ENCODE measurements around the gene TPST2.

Gene TPST2

DNA sequence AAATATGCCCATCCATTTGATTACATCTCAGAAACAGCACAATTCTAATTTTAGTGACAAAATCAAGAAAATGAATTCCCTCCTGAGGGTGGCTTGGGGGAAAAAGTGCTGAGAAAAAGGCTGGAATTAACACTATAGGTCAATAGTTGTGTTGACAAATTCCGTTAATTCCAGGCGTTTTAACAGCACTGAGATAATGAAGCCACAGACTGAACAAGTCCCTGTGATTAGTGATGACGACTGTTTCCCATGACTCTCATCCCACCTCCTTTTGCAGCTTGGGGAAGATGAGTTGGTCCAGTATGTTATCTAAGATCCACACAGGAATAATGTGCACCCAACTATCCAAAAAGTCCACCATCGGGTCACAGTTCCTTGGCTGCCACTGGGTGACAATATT, 93.5 kb downstream of the TPST2 start:
- no peak for DNase-seq (ENCODE audit: low spot score)

DNA sequence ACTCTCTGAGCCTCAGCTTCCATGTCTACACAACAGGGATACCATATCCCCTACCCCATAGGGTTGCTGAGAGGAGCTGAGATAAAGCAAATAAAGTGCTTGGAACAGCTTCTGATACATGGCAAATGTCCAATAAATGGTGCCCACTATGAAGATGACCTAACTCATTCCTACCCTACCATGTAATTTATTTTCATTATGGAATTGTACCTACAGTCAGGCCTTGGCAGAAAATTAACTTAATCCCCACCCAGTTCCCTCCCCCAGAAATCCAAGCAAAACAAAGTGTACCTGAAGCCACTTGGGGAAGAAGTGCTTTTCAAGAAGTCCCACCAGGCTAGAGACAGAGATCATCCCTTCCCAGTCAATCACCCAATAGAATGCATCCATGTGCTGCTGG, 95.4 kb downstream of the TPST2 start:
- DNase-seq (ENCODE audit: low spot score): no peak

- no peak for DNase-seq (ENCODE audit: low spot score)
Measured at GRCh38 chr22:26492220-26492619, 97.7 kb downstream of the TPST2 start.

DNA sequence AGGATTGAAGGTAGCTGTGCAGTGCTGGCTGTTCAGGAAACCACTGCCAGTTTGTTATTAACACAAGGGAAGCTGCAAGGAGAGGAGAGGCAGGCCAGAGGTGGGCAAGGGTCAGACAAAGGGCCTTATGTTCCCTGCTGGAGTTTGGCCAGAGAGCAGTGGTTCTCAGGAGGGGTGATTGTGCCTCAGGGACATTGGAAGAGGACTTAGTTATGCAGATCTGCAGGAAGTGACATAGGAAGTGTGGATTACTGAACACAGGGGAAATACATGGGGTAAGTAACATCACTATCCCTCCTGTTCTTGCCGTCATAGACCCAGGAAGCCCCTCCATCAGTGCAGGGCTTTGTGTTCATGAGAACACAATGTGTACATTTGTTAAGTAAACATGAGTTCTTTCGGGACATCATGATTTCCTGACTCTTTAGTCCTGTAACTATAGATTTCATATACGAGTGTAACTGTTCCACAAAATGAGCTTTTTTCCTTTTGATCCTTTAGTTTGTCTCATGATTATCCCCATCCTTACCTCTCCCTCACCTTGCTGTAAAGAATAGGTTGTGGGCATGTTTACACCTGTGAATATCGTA, 100.4 kb downstream of the TPST2 start:
- no peak for DNase-seq (ENCODE audit: low spot score)

- no peak for DNase-seq (ENCODE audit: low spot score)
Measured at GRCh38 chr22:26487996-26488395, 101.9 kb downstream of the TPST2 start.

DNA sequence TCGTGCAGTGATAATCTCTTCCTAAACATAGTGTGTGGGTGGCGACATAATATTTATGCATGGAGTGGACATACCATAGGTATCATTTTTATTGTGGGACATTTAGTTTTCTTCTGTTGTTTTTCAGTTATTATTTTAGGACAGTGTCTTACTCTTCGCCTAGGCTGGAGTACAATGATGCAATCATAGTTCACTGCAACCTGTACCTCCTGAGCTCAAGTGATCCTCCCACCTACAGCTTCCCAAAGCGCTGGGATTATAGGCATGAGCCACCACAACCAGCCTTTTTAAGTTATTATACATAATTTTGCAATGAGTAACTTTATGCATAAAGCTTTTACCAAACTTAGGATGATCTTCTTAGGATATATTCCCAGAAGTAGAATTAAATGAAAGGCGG, 103.5 kb downstream of the TPST2 start:
- DNase-seq (ENCODE audit: low spot score): no peak

GRCh38 chr22:26485806-26486390, 104.0 kb downstream of the TPST2 start:
- no peak for DNase-seq (ENCODE audit: low spot score)

GRCh38 chr22:26485013-26485412, 104.9 kb downstream of the TPST2 start:
- no peak for DNase-seq (ENCODE audit: low spot score)

GRCh38 chr22:26484360-26484706, 105.6 kb downstream of the TPST2 start:
- no peak for DNase-seq (ENCODE audit: low spot score)

GRCh38 chr22:26483439-26484359, 106.2 kb downstream of the TPST2 start, which contains the start of the genes HPS4 and SRRD:
Gene HPS4, minus strand, starts transcription at chr22:26483783. Its CDS starts 2,021 bp downstream, at chr22:26481762.
Gene SRRD, plus strand, starts transcription at chr22:26483877. Its CDS starts 14 bp downstream, at chr22:26483891.
- DNase-seq (ENCODE audit: low spot score): peak; percentile 79

GRCh38 chr22:26483043-26483438, 106.9 kb downstream of the TPST2 start:
- DNase-seq (ENCODE audit: low spot score): no peak

DNA sequence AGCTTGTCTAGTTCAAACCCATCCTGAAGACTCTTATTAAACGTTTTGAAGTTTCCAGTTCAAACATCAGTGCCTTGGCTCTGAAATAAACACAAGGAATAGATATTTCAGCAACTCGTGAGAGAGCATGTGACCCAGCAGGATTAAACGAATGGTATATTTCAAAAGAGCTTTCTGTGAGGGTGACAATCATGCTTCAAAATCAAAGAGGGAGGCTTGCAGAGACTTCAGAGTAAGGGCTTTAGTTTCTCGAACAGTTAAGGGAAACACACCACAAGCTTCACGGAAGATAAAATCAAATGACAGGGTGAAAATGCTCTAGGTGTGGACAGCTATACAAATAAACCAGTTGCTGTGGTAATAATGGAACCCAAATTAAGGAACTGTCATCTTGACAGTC, 107.8 kb downstream of the TPST2 start:
- DNase-seq (ENCODE audit: low spot score): no peak

GRCh38 chr22:26481694-26482093, 108.2 kb downstream of the TPST2 start:
- peak; percentile 25 for DNase-seq (ENCODE audit: low spot score)

GRCh38 chr22:26481112-26481693, 108.7 kb downstream of the TPST2 start:
- no peak for DNase-seq (ENCODE audit: low spot score)

GRCh38 chr22:26480611-26480932, 109.4 kb downstream of the TPST2 start:
- DNase-seq (ENCODE audit: low spot score): no peak

DNA sequence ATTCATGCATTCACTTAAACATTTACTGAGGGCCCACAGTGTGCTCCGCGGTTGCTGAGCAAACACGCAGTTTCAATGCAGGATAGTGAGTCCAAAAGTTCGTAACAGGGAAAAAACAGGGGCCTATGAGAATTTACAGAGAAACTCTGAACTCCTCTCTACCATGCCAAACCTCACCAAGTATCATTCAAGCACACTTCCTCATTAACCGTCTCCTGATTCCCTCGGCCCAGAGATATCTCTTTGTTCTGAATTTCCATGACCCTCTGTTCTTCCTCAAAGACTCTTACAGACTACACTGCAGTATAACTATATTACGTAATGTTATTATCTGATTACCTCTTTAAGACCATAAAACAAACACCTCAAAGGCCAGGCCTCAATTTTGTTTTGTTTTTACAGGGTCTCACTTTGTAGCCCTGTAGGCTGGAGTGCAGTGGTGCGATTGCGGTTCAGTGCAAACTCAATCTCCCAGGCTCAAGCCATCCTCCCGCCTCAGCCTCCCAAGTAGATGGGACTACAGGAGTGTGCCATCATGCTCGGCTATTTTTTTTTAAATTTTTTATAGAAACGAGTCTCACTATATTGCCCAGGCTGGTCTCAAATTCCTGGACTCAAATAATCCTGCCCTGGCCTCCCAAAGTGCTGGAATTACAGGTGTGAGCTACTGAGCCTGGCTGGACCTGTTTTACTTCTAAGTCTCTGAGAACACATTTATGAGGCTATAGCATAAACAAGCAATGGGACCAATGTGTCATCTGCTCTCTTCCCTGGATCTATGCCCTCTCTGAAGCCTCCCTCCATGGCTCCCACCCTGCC, 109.9 kb downstream of the TPST2 start:
- peak; percentile 45 for DNase-seq (ENCODE audit: low spot score)

GRCh38 chr22:26479043-26479791, 110.7 kb downstream of the TPST2 start:
- DNase-seq (ENCODE audit: low spot score): peak; percentile 25

DNA sequence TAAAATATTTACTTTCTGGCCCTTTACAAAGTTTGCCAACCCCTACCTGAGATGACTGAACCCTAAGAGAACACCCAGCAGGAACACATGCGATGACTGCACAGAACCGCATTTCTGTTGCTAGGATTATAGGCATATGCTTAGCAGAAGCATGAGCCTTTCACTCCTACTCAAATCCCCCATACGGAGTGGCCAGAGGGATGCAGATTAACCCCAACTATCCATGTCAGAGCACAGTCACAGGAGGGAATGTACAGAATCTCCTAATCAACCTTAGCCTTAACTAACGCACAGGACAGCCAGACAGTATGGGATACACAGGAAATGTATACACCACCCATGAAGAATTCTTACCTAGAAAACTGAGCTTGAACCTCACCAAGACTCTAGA, 112.6 kb downstream of the TPST2 start:
- no peak for DNase-seq (ENCODE audit: low spot score)

DNA sequence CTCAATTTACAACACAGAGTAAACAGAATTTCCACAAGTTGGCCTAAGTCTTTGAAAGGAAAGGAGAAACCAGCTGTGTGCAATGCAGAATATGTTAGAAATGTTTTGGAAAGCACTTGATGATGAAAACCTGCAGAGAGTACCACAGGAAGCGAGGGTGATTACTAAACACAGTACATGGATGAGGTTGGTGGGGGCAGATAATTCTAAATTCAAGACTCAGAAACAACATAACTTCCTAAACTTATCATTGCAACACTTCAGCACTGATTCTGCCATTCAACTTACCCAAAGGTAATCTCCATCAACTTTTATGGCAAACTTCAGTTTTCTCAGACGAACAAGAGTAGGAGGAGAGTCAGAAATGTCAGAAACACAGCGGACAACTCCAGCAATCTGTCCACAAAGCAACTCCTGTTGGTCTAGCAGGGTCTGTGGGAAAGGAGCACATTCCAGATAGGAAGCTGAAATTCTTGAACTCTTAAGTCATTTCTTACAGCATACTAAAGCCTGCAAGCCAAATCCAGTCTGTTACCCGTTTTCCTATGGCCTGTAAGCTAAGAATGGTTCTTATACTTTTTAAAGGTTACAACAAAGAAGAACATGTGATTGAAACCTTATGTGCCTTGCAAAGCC, 113.1 kb downstream of the TPST2 start:
- no peak for DNase-seq (ENCODE audit: low spot score)

DNA sequence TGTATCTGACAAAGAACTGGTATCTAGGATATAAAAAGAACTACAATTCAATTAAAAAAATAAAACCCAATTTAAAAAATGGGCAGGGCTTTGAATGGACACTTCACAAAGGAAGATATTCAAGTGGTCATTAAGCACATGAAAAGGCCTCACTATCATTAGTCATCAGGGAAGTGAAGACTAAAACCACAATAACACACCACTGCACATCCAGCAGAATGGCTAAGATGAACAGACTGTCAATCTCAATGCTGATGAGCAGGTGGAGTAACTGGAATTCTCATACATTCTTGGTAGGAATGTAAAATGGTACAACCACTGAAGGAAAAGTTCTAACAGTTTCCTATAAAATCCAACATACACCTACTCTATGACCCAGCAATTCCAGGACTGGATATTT, 115.2 kb downstream of the TPST2 start:
- DNase-seq (ENCODE audit: low spot score): no peak
